ENCODE data around the gene S1PR4.
"Not testable (repeated sequence)": the region's sequence is repeated elsewhere in the genome, so short reads cannot be mapped to it uniquely, and the experiment has no call there.

The S1PR4 gene

DNA sequence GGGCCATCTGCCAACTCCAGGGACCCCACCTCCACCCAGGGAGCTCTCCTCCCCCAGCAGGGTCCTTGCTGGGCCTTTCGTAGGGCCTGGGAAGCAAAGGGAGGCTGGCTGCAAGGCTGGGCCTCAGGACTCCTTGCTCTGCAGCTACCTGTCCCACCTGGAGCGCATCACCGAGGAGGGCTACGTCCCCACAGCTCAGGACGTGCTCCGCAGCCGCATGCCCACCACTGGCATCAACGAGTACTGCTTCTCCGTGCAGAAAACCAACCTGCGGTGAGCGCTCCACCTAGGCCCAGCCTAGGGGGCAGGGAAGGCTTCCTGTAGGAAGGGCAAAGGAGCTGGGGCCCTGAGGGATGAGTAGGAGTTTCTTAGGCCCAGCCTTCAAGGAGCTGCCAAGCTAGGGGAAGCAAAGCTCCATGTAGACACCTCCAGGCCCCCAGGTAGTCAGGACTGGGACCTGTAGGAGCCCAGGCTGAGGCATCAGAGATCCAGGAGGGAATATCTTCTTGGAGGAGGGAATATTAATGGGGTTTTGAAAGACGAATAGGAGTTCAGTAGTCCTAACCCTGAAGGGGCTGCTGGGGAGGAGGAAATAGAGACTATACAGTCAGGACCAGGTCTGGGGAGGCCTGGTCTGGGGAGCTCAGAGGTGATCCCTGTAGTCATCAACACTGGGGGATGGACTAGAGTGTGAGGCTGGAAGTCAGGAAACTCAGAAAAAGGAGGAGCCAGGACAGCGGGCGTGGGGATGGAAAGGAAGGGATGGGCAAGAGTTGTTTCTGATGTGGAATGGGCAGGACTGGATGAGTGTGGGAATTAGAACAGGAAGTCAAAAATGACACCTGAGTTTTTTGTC, 26.8 kb upstream of the S1PR4 start:
- 86% methylated on average over 13 of the region's 14 CpGs for WGBS (ENCODE audit: insufficient coverage)
- DNase-seq = no peak
- Histone ChIP-seq H3K27ac (ENCODE audit: insufficient read depth in 1 of 2, low read depth in 1 of 2, low read length in 2 of 2, poor library complexity in 1 of 2, severe bottlenecking in 2 of 2) (peak overlapping the region; percentile 77 to 82), H3K4me1 (ENCODE audit: control extremely low read depth in 1 of 4, control insufficient read depth in 4 of 4, insufficient read depth in 4 of 4, low read length in 3 of 4) (peaks cover 0 to 61% (median 50%) of the 10 kb centered on the region in 4 experiments), H3K9me3 (ENCODE audit: control extremely low read depth in 1 of 5, control insufficient read depth in 4 of 5, insufficient read depth in 2 of 5, low read depth in 1 of 5, low read length in 4 of 5) (no peaks in the 10 kb centered on the region), H3K27me3 (replicated peaks in 2 of 5; ENCODE audit: control insufficient read depth in 4 of 5, insufficient read depth in 5 of 5, low read length in 4 of 5) (no peaks in the 10 kb centered on the region), H3K36me3 (ENCODE audit: control insufficient read depth in 4 of 4, insufficient read depth in 4 of 4, low read length in 3 of 4) (peaks cover 11 to 81% (median 66%) of the 10 kb centered on the region in 4 experiments), H3K4me3 (ENCODE audit: control insufficient read depth in 1 of 7, extremely low read depth in 1 of 7, insufficient read depth in 4 of 7, low read depth in 2 of 7, low read length in 6 of 7) (no peak overlapping the region)
- ChIA-PET POLR2A (interaction anchor here (0.6 to 1.4 kb wide), 4 partner anchors 10 to 27 kb away, joined by 3 to 6 read pairs (median 3); partner anchors contain the start of gene S1PR4), CTCF (interaction anchor here (0.8 to 2.6 kb wide), 6 partner anchors 10 to 189 kb away, joined by 3 to 19 read pairs (median 4); no protein-coding TSS in a partner anchor)

- Histone ChIP-seq H3K27me3 (replicated peaks in 2 of 5; ENCODE audit: control insufficient read depth in 4 of 5, insufficient read depth in 5 of 5, low read length in 4 of 5) (no peaks in the 10 kb centered on the region), H3K4me1 (ENCODE audit: control extremely low read depth in 1 of 4, control insufficient read depth in 4 of 4, insufficient read depth in 4 of 4, low read length in 3 of 4) (peaks cover 0 to 59% (median 49%) of the 10 kb centered on the region in 4 experiments), H3K4me3 (ENCODE audit: control insufficient read depth in 1 of 7, extremely low read depth in 1 of 7, insufficient read depth in 4 of 7, low read depth in 2 of 7, low read length in 6 of 7) (no peak overlapping the region), H3K27ac (ENCODE audit: insufficient read depth in 1 of 2, low read depth in 1 of 2, low read length in 2 of 2, poor library complexity in 1 of 2, severe bottlenecking in 2 of 2) (peak overlapping the region; percentile 77 to 82), H3K36me3 (ENCODE audit: control insufficient read depth in 4 of 4, insufficient read depth in 4 of 4, low read length in 3 of 4) (peaks cover 14 to 82% (median 69%) of the 10 kb centered on the region in 4 experiments), H3K9me3 (ENCODE audit: control extremely low read depth in 1 of 5, control insufficient read depth in 4 of 5, insufficient read depth in 2 of 5, low read depth in 1 of 5, low read length in 4 of 5) (no peaks in the 10 kb centered on the region)
- ChIA-PET CTCF (interaction anchor here (0.7 to 2.6 kb wide), 5 partner anchors 10 to 190 kb away, joined by 3 to 19 read pairs (median 4); no protein-coding TSS in a partner anchor), POLR2A (interaction anchor here (1.4 kb wide), 1 partner anchor 26 kb away, joined by 3 read pairs; the partner anchor contains the start of gene S1PR4)
- DNase-seq = no peak
- WGBS (ENCODE audit: insufficient coverage) = 100% methylated on average over 2 of the region's 3 CpGs
Measured at GRCh38 chr19:3152419-3152780, 26.2 kb upstream of the S1PR4 start.

DNA sequence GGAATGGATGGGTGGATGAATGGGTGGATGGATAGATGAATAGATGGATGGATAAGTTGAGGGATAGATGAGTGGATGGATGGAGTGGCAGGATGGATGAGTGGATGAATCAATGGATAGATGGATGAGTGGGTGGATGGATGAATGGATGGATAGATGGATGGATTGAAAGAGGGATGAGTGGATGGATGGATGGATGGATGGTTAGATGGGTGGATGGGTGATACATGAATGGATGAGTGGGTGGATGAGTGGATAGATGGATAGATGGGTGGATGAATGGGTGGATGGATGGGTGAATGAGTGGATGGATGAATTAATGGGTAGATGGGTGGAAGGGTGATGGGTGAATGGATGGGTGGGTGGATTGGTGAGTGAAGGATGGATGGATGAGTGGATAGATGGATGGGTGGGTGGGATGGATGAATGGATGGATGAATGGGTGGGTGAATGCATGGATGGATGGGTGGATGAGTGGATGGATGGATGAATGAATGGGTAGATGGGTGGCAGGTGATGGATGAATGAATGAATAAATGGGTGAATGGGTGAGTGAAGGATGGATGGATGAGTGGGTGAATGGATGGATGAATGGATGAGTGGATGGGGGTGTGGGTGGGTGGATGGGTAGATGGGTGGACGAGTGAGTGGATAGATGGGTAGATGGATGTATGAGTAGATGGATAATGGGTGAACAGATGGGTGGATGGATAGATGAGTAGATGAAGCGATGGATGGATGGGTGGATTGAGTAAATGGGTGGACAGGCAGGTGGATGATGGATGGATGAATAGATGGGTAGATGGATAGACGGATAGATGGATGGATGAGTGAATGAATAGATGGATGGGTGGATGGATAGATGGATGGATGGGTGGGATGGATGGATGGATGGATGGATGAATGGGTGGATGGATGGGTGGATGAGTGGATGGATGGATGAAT, 25.0 kb upstream of the S1PR4 start:
- Histone ChIP-seq H3K36me3 (ENCODE audit: control insufficient read depth in 4 of 4, insufficient read depth in 4 of 4, low read length in 3 of 4) (peaks cover 18 to 86% (median 73%) of the 10 kb centered on the region in 4 experiments), H3K4me1 (ENCODE audit: control extremely low read depth in 1 of 4, control insufficient read depth in 4 of 4, insufficient read depth in 4 of 4, low read length in 3 of 4) (peaks cover 0 to 60% (median 48%) of the 10 kb centered on the region in 4 experiments), H3K27me3 (replicated peaks in 2 of 5; ENCODE audit: control insufficient read depth in 4 of 5, insufficient read depth in 5 of 5, low read length in 4 of 5) (no peaks in the 10 kb centered on the region), H3K4me3 (ENCODE audit: control insufficient read depth in 1 of 7, extremely low read depth in 1 of 7, insufficient read depth in 4 of 7, low read depth in 2 of 7, low read length in 6 of 7) (no peak overlapping the region), H3K27ac (ENCODE audit: insufficient read depth in 1 of 2, low read depth in 1 of 2, low read length in 2 of 2, poor library complexity in 1 of 2, severe bottlenecking in 2 of 2) (peak overlapping the region in 1 of 2 experiments; percentile 58), H3K9me3 (ENCODE audit: control extremely low read depth in 1 of 5, control insufficient read depth in 4 of 5, insufficient read depth in 2 of 5, low read depth in 1 of 5, low read length in 4 of 5) (no peaks in the 10 kb centered on the region)
- 94% methylated on average over 3 of the region's 3 CpGs for WGBS (ENCODE audit: insufficient coverage)
- DNase-seq = no peak
- POLR2A ChIA-PET = interaction anchor here (1.4 to 1.9 kb wide), 2 partner anchors 21 to 25 kb away, joined by 3 to 5 read pairs; partner anchors contain the start of gene S1PR4
- CTCF ChIA-PET = interaction anchor here (0.7 to 2.6 kb wide), 6 partner anchors 9 to 121 kb away, joined by 3 to 19 read pairs (median 8); no protein-coding TSS in a partner anchor

DNA sequence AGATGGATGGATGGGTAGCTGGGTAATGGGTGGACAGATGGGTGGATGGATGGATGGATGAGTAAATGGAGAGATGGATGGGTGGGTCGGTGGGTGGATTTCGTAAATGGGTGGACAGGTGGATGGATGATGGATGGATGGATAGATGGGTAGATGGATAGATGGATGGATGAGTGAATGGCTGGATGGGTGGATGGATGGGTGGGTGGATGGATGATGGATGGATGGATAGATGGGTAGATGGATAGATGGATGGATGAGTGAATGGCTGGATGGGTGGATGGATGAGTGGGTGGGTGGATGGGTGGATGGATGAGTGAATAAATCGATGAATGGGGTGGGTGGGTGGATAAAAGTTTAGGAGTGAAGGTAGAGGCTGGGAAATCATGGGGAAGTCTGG, 24.1 kb upstream of the S1PR4 start:
- H3K4me1 ChIP-seq (ENCODE audit: control extremely low read depth in 1 of 4, control insufficient read depth in 4 of 4, insufficient read depth in 4 of 4, low read length in 3 of 4) = peaks cover 0 to 52% (median 45%) of the 10 kb centered on the region in 4 experiments
- not testable (repeated sequence) for H3K9me3 ChIP-seq (ENCODE audit: control extremely low read depth in 1 of 5, control insufficient read depth in 4 of 5, insufficient read depth in 2 of 5, low read depth in 1 of 5, low read length in 4 of 5); H3K27me3 ChIP-seq (replicated peaks in 2 of 5; ENCODE audit: control insufficient read depth in 4 of 5, insufficient read depth in 5 of 5, low read length in 4 of 5); DNase-seq
- CTCF ChIA-PET = interaction anchor here (1.5 to 2.1 kb wide), 3 partner anchors 8 to 21 kb away, joined by 7 to 11 read pairs (median 7); no protein-coding TSS in a partner anchor
- H3K27ac ChIP-seq (ENCODE audit: insufficient read depth in 1 of 2, low read depth in 1 of 2, low read length in 2 of 2, poor library complexity in 1 of 2, severe bottlenecking in 2 of 2) = peak overlapping the region; percentile 91 to 97
- POLR2A ChIA-PET = interaction anchor here (1.0 to 1.9 kb wide), 4 partner anchors 12 to 25 kb away, joined by 3 to 6 read pairs (median 5); no protein-coding TSS in a partner anchor
- 94% methylated on average over 3 of the region's 3 CpGs for WGBS (ENCODE audit: insufficient coverage)
- peaks cover 14 to 84% (median 68%) of the 10 kb centered on the region in 4 experiments for H3K36me3 ChIP-seq (ENCODE audit: control insufficient read depth in 4 of 4, insufficient read depth in 4 of 4, low read length in 3 of 4)
- peak overlapping the region in 4 of 7 experiments; percentile 21 to 43 (median 39) for H3K4me3 ChIP-seq (ENCODE audit: control insufficient read depth in 1 of 7, extremely low read depth in 1 of 7, insufficient read depth in 4 of 7, low read depth in 2 of 7, low read length in 6 of 7)

DNA sequence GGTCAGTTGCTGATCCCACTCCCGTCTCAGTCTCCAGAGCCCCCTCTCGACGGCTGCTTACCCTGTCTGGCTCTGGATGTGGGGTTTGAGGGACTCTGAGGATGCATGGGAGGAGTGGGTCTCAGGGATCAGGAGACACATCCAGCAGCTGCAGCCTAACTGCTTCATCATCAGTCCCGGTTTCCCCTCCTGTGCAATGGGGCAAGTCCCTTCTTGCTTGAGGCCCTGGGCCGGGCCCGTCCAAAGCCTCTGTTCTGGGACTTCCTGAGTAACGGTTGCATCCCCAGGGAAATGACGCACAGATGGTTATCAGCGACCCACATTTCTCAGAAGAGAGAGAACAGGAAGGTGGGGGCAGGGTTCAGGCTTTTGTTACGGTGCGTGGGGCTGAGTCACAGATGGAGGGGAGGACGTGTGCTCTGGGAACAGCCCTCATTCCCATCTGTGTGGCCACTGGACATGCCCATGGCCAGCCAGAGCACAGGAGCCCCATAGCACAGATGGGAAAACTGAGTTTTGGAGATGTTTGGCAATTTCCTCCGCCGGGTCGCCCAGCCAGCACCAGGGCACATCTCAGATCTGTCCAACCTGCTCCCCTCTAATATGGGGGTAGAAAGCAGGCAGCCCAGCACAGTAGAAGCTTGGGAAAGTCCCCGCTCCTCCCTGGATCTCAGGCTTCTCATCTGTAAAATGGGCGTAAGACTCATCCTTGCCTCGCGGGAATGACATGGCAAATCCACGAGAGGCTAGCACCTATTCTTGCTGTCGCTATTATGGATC, 23.4 kb upstream of the S1PR4 start:
- DNase-seq = peak; percentile 99
- Histone ChIP-seq H3K4me3 (ENCODE audit: control insufficient read depth in 1 of 7, extremely low read depth in 1 of 7, insufficient read depth in 4 of 7, low read depth in 2 of 7, low read length in 6 of 7) (peak overlapping the region in 4 of 7 experiments; percentile 37 to 43 (median 39)), H3K4me1 (ENCODE audit: control extremely low read depth in 1 of 4, control insufficient read depth in 4 of 4, insufficient read depth in 4 of 4, low read length in 3 of 4) (peaks cover 0 to 46% (median 42%) of the 10 kb centered on the region in 4 experiments), H3K36me3 (ENCODE audit: control insufficient read depth in 4 of 4, insufficient read depth in 4 of 4, low read length in 3 of 4) (peaks cover 14 to 84% (median 68%) of the 10 kb centered on the region in 4 experiments), H3K27me3 (replicated peaks in 2 of 5; ENCODE audit: control insufficient read depth in 4 of 5, insufficient read depth in 5 of 5, low read length in 4 of 5) (no peaks in the 10 kb centered on the region), H3K27ac (ENCODE audit: insufficient read depth in 1 of 2, low read depth in 1 of 2, low read length in 2 of 2, poor library complexity in 1 of 2, severe bottlenecking in 2 of 2) (peak overlapping the region; percentile 91 to 97), H3K9me3 (ENCODE audit: control extremely low read depth in 1 of 5, control insufficient read depth in 4 of 5, insufficient read depth in 2 of 5, low read depth in 1 of 5, low read length in 4 of 5) (peaks cover 0 to 4% (median 0%) of the 10 kb centered on the region in 5 experiments)
- ChIA-PET CTCF (interaction anchor here (1.2 to 2.1 kb wide), 4 partner anchors 9 to 28 kb away, joined by 3 to 11 read pairs (median 7); no protein-coding TSS in a partner anchor), POLR2A (interaction anchor here (0.8 to 1.9 kb wide), 6 partner anchors 11 to 26 kb away, joined by 3 to 6 read pairs (median 4); no protein-coding TSS in a partner anchor)
- WGBS (ENCODE audit: insufficient coverage) = 27% methylated on average over 14 of the region's 21 CpGs
